H9 (cell line): Measurements from ENCODE around the gene MRPL40. TPM values are rescaled to one million over a fixed set of nuclear protein-coding genes. Genes with fewer than 3 reads are reported as not detected.

ENCODE experiments used
- DNase-seq: peaks from one replicate; pipeline ENCODE4 v3.0.0-alpha.2; 2017
- H2AFZ ChIP-seq: one replicate; pipeline ENCODE4 v1.6.1; 2013; ENCODE audit warnings: mild to moderate bottlenecking, low read length, control low read depth, moderate library complexity
- H2AK5ac ChIP-seq: 2 replicates; pipeline ENCODE4 v1.6.1; 2013; ENCODE audit warnings: low read length, control low read depth, mixed read lengths; ENCODE audit not compliant: insufficient read length
- H2BK120ac ChIP-seq: one replicate; pipeline ENCODE4 v1.6.1; 2013; ENCODE audit warnings: low read depth, mild to moderate bottlenecking, low read length, control low read depth, inconsistent platforms; ENCODE audit not compliant: poor library complexity, severe bottlenecking
- H2BK12ac ChIP-seq: 2 replicates; pipeline ENCODE4 v1.6.1; 2013; ENCODE audit warnings: low read length, control low read depth, mixed read lengths, low read depth; ENCODE audit not compliant: insufficient read length
- H2BK15ac ChIP-seq: 2 replicates; pipeline ENCODE4 v1.6.1; 2013; ENCODE audit warnings: low read depth, low read length, control low read depth
- H2BK20ac ChIP-seq: one replicate; pipeline ENCODE4 v1.6.1; 2013; ENCODE audit warnings: low read depth, mild to moderate bottlenecking, low read length, control low read depth, inconsistent platforms; ENCODE audit not compliant: poor library complexity, severe bottlenecking
- H2BK5ac ChIP-seq: 2 replicates; pipeline ENCODE4 v1.6.1; 2013; ENCODE audit warnings: low read length, control low read depth, mixed read lengths; ENCODE audit not compliant: insufficient read length
- H3K14ac ChIP-seq: 2 replicates; pipeline ENCODE4 v1.6.1; 2013; ENCODE audit warnings: low read length, control low read depth; ENCODE audit not compliant: insufficient read depth
- H3K18ac ChIP-seq: 2 replicates; pipeline ENCODE4 v1.6.1; 2013; ENCODE audit warnings: low read depth, mild to moderate bottlenecking, mixed read lengths, low read length, control low read depth; ENCODE audit not compliant: insufficient read length
- H3K23ac ChIP-seq: 2 replicates; pipeline ENCODE4 v1.6.1; 2013; ENCODE audit warnings: low read length, control low read depth, mixed read lengths, low read depth; ENCODE audit not compliant: insufficient read length
- H3K23me2 ChIP-seq: 2 replicates; pipeline ENCODE4 v1.6.1; 2013; ENCODE audit warnings: low read depth, mild to moderate bottlenecking, mixed read lengths, low read length, control low read depth; ENCODE audit not compliant: insufficient read length, poor library complexity, severe bottlenecking
- H3K27ac ChIP-seq: 2 replicates; pipeline ENCODE4 v1.5.1; 2013; ENCODE audit warnings: low read length, control low read depth, mixed read lengths, low read depth; ENCODE audit not compliant: insufficient read length
- H3K27me3 ChIP-seq: 2 replicates; pipeline ENCODE4 v1.6.1; 2013; ENCODE audit warnings: low read length, control low read depth, inconsistent platforms; ENCODE audit not compliant: insufficient read depth
- H3K4ac ChIP-seq: 2 replicates; pipeline ENCODE4 v1.6.1; 2013; ENCODE audit warnings: low read depth, mild to moderate bottlenecking, control low read depth, inconsistent platforms, low read length, moderate library complexity
- H3K4me1 ChIP-seq: 2 replicates; pipeline ENCODE4 v1.6.1; 2013; ENCODE audit warnings: low read length, control low read depth, inconsistent platforms; ENCODE audit not compliant: insufficient read depth
- H3K4me2 ChIP-seq: 2 replicates; pipeline ENCODE4 v1.6.1; 2013; ENCODE audit warnings: low read length, control low read depth, mixed read lengths; ENCODE audit not compliant: insufficient read length, insufficient read depth
- H3K56ac ChIP-seq: 2 replicates; pipeline ENCODE4 v1.6.1; 2013; ENCODE audit warnings: low read depth, mild to moderate bottlenecking, mixed read lengths, low read length, control low read depth; ENCODE audit not compliant: insufficient read length
- H3K79me1 ChIP-seq: 2 replicates; pipeline ENCODE4 v1.6.1; 2013; ENCODE audit warnings: low read depth, mild to moderate bottlenecking, moderate library complexity, low read length, control low read depth, inconsistent platforms; ENCODE audit not compliant: insufficient read depth, poor library complexity, severe bottlenecking
- H3K79me2 ChIP-seq: 2 replicates; pipeline ENCODE4 v1.6.1; 2013; ENCODE audit warnings: low read length, control low read depth, inconsistent platforms; ENCODE audit not compliant: insufficient read depth
- H3K9ac ChIP-seq: 2 replicates; pipeline ENCODE4 v1.6.1; 2013; ENCODE audit warnings: low read length, control low read depth, mixed read lengths; ENCODE audit not compliant: insufficient read length; ENCODE audit errors: extremely low read depth
- H3K9me3 ChIP-seq: one replicate; pipeline ENCODE4 v1.6.1; 2013; ENCODE audit warnings: low read depth, low read length, inconsistent platforms; ENCODE audit not compliant: control insufficient read depth
- H3T11ph ChIP-seq: one replicate; pipeline ENCODE4 v1.6.1; 2013; ENCODE audit warnings: mild to moderate bottlenecking, low read length, control low read depth, inconsistent platforms
- H4K20me1 ChIP-seq: one replicate; pipeline ENCODE4 v1.6.1; 2013; ENCODE audit not compliant: control insufficient read depth, insufficient read length, insufficient read depth
- H4K5ac ChIP-seq: 2 replicates; pipeline ENCODE4 v1.6.1; 2013; ENCODE audit warnings: low read depth, mild to moderate bottlenecking, mixed read lengths, low read length, control low read depth; ENCODE audit not compliant: insufficient read length
- H4K8ac ChIP-seq: replicated peaks from 2 replicates; pipeline ENCODE4 v1.6.1; 2013; ENCODE audit warnings: low read length, control low read depth, mixed read lengths, low read depth; ENCODE audit not compliant: insufficient read length
- H4K91ac ChIP-seq: 2 replicates; pipeline ENCODE4 v1.6.1; 2013; ENCODE audit warnings: low read depth, mild to moderate bottlenecking, moderate library complexity, mixed read lengths, low read length, control low read depth; ENCODE audit not compliant: insufficient read length
- H3K27ac Mint-ChIP-seq, 3 experiments: 2 replicates in 2 of 3; 3 replicates in 1 of 3; pipeline ENCODE4 v1.8.0; 2020 to 2021; ENCODE audit warnings: mixed read lengths in 3 of 3, mild to moderate bottlenecking in 1 of 3, moderate library complexity in 1 of 3
- H3K27me3 Mint-ChIP-seq: 2 replicates; pipeline ENCODE4 v1.8.0; 2021; ENCODE audit warnings: low read depth, mild to moderate bottlenecking, moderate library complexity, mixed read lengths
- H3K36me3 Mint-ChIP-seq, 3 experiments: 2 replicates in 2 of 3; 3 replicates in 1 of 3; pipeline ENCODE4 v1.8.0; 2020 to 2021; ENCODE audit warnings: low read depth in 3 of 3, mixed read lengths in 3 of 3; ENCODE audit not compliant: insufficient read depth in 1 of 3
- H3K4me1 Mint-ChIP-seq, 2 experiments: 2 replicates each; pipeline ENCODE4 v1.8.0; 2020; ENCODE audit warnings: mixed read lengths in 2 of 2
- H3K4me3 Mint-ChIP-seq, 2 experiments: 2 replicates in 1 of 2; 3 replicates in 1 of 2; pipeline ENCODE4 v1.8.0; 2020 to 2021; ENCODE audit warnings: mild to moderate bottlenecking in 2 of 2, mixed read lengths in 2 of 2, moderate library complexity in 1 of 2
- H3K9me3 Mint-ChIP-seq, 2 experiments: 2 replicates in 1 of 2; 3 replicates in 1 of 2; pipeline ENCODE4 v1.8.0; 2020; ENCODE audit warnings: mild to moderate bottlenecking in 2 of 2, mixed read lengths in 2 of 2, moderate library complexity in 1 of 2
- CTCF ChIP-seq: fragments of 200-600 bp; sonication (generic); conservative IDR thresholded peaks from 3 replicates; pipeline ENCODE4 v1.8.0; 2021; ENCODE audit warnings: antibody characterized with exemption, mild to moderate bottlenecking
- WGBS: extraction: QIAGEN DNeasy Blood & Tissue Kit; methylation state at CpG from one replicate; pipeline ENCODE4 v1.1.7; 2013; ENCODE audit warnings: missing lambda C conversion rate, low lambda C conversion rate, mixed read lengths; ENCODE audit not compliant: insufficient read length; ENCODE audit errors: extremely low coverage; 5-methylcytosine and 5-hydroxymethylcytosine counted together
- total RNA-seq: library from RNA; stranded (reverse); gene quantifications from 2 replicates; pipeline ENCODE4 v1.2.1, GENCODE V29; 2021

MRPL40 gene
- total RNA-seq, 1 experiment from 2014 or later, result 15.2 TPM

- no peak overlapping the region for H3K27ac Mint-ChIP-seq
- H3K56ac ChIP-seq, result no peak overlapping the region
- H3K9me3 ChIP-seq, result no peaks in the 10 kb centered on the region
- H3K18ac ChIP-seq, result no peak overlapping the region
- H3K23ac ChIP-seq, result no peak overlapping the region
- peaks cover 9% of the 10 kb centered on the region for H3K23me2 ChIP-seq
- DNase-seq, result no peak
- H2BK120ac ChIP-seq, result no peak overlapping the region
- H2AK5ac ChIP-seq, result no peak overlapping the region
- no peak overlapping the region for H3K9ac ChIP-seq
- H3K4me3 Mint-ChIP-seq, result peak overlapping the region; percentile 84 to 97
- H3K79me2 ChIP-seq, result no peaks in the 10 kb centered on the region; the same call in 1 of the 2 replicates
- no peak overlapping the region for H4K91ac ChIP-seq
- no peak overlapping the region for H2AFZ ChIP-seq
- no peak overlapping the region for H3K27ac ChIP-seq
- H3K9me3 Mint-ChIP-seq, result no peaks in the 10 kb centered on the region; a peak in 1 of 5 replicates
- no peak overlapping the region for H2BK20ac ChIP-seq
- H3K4me1 ChIP-seq, result no peaks in the 10 kb centered on the region
- H4K20me1 ChIP-seq, result peaks cover 2% of the 10 kb centered on the region
- no peak overlapping the region for H2BK12ac ChIP-seq
- peaks cover 19% of the 10 kb centered on the region for H3K27me3 Mint-ChIP-seq
- H2BK15ac ChIP-seq, result no peak overlapping the region
- no peak overlapping the region for H3K4ac ChIP-seq
- peaks cover 16 to 18% of the 10 kb centered on the region in 2 experiments for H3K4me1 Mint-ChIP-seq
- no peak overlapping the region for H4K5ac ChIP-seq
- H3K79me1 ChIP-seq, result no peaks in the 10 kb centered on the region
- WGBS, result no CpG with 5 or more reads among the region's 5 CpGs
- peaks cover 11 to 66% (median 43%) of the 10 kb centered on the region in 3 experiments for H3K36me3 Mint-ChIP-seq
- no peak for TF ChIP-seq CTCF
- no peak overlapping the region for H3T11ph ChIP-seq
- H4K8ac ChIP-seq, result no peak overlapping the region
- H3K14ac ChIP-seq, result no peak overlapping the region
- H3K4me2 ChIP-seq, result peak overlapping the region; percentile 91
- no peak overlapping the region for H2BK5ac ChIP-seq
- no peaks in the 10 kb centered on the region; the same call in 1 of the 2 replicates for H3K27me3 ChIP-seq
These were observed 16.5 kb downstream of the MRPL40 start for GRCh38 chr22:19448739-19449421.
